Common myeloid progenitor, CD34-positive (primary cell): ENCODE results near the gene MARCHF7.
"Not testable (repeated sequence)": the region's sequence is repeated elsewhere in the genome, so short reads cannot be mapped to it uniquely, and the experiment has no call there.

ENCODE experiments used
- CTCF ChIA-PET: fragments of 350-600 bp; sonication (Branson Sonifier 250); formaldehyde crosslinking; loops from one replicate; lab custom pipeline; 2021; ENCODE audit warnings: antibody characterized with exemption; lab: Charles Lee
- POLR2A ChIA-PET: fragments of 350-600 bp; sonication (Branson Sonifier 250); formaldehyde crosslinking; loops from one replicate; lab custom pipeline; 2021; ENCODE audit warnings: antibody characterized with exemption; lab: Charles Lee
- DNase-seq, 3 donors: peaks; one replicate each; pipeline versions ENCODE4 v3.0.0 to v3.0.0-alpha.2; 2013
- H3K27ac ChIP-seq, 2 experiments: 1 replicate in 1 of 2; 2 replicates in 1 of 2; pipeline ENCODE4 v1.7.0; 2013; ENCODE audit warnings: inconsistent platforms in 2 of 2, low read length in 2 of 2, mild to moderate bottlenecking in 2 of 2, low read depth in 1 of 2, moderate library complexity in 1 of 2; ENCODE audit not compliant: severe bottlenecking in 2 of 2, insufficient read depth in 1 of 2, poor library complexity in 1 of 2
- H3K27me3 ChIP-seq, 5 experiments: replicated peaks in 2 of 5; 1 replicate in 3 of 5; 2 replicates in 2 of 5; pipeline versions ENCODE4 v1.6.1 to v1.7.0; 2013; ENCODE audit warnings: low read length in 4 of 5, mild to moderate bottlenecking in 2 of 5, moderate library complexity in 2 of 5, inconsistent platforms in 1 of 5; ENCODE audit not compliant: insufficient read depth in 5 of 5, control insufficient read depth in 4 of 5
- H3K36me3 ChIP-seq, 4 experiments: 1 replicate in 2 of 4; 2 replicates in 2 of 4; pipeline versions ENCODE4 v1.6.1 to v1.7.0; 2013; ENCODE audit warnings: low read length in 3 of 4, control low read depth in 1 of 4, mild to moderate bottlenecking in 1 of 4; ENCODE audit not compliant: control insufficient read depth in 4 of 4, insufficient read depth in 4 of 4
- H3K4me1 ChIP-seq, 4 experiments: 1 replicate in 3 of 4; 2 replicates in 1 of 4; pipeline versions ENCODE4 v1.6.1 to v1.7.1; 2013; ENCODE audit warnings: low read length in 3 of 4, mild to moderate bottlenecking in 3 of 4, control low read depth in 1 of 4, inconsistent platforms in 1 of 4, moderate library complexity in 1 of 4; ENCODE audit not compliant: control insufficient read depth in 4 of 4, insufficient read depth in 4 of 4; ENCODE audit errors: control extremely low read depth in 1 of 4
- H3K4me3 ChIP-seq, 7 experiments: 1 replicate in 4 of 7; 2 replicates in 3 of 7; pipeline versions ENCODE4 v1.5.1 to v1.7.0; 2013; ENCODE audit warnings: mild to moderate bottlenecking in 7 of 7, low read length in 6 of 7, moderate library complexity in 6 of 7, inconsistent platforms in 2 of 7, low read depth in 2 of 7, control low read depth in 1 of 7; ENCODE audit not compliant: insufficient read depth in 4 of 7, control insufficient read depth in 1 of 7; ENCODE audit errors: extremely low read depth in 1 of 7
- H3K9me3 ChIP-seq, 5 experiments: 1 replicate in 4 of 5; 2 replicates in 1 of 5; pipeline versions ENCODE4 v1.6.1 to v1.7.1; 2013; ENCODE audit warnings: low read length in 4 of 5, mild to moderate bottlenecking in 2 of 5, inconsistent platforms in 1 of 5, low read depth in 1 of 5, moderate library complexity in 1 of 5; ENCODE audit not compliant: control insufficient read depth in 4 of 5, insufficient read depth in 2 of 5; ENCODE audit errors: control extremely low read depth in 1 of 5
- WGBS: methylation state at CpG from one replicate; pipeline ENCODE4 v1.1.5; 2013; ENCODE audit not compliant: insufficient coverage; 5-methylcytosine and 5-hydroxymethylcytosine counted together

Gene MARCHF7

GRCh38 chr2:159716857-159717256 lies 4.6 kb downstream of the MARCHF7 start:
- Histone ChIP-seq H3K36me3 (peaks cover 7 to 61% (median 34%) of the 10 kb centered on the region in 4 experiments), H3K27ac (peak overlapping the region in 1 of 2 experiments; percentile 19), H3K9me3 (no peaks in the 10 kb centered on the region), H3K4me3 (no peak overlapping the region), H3K27me3 (no peaks in the 10 kb centered on the region), H3K4me1 (peaks cover 11 to 30% (median 17%) of the 10 kb centered on the region in 4 experiments)
- ChIA-PET POLR2A (no interaction called here), CTCF (interaction anchor here (0.7 to 2.4 kb wide), 5 partner anchors 11 to 111 kb away, joined by 3 to 9 read pairs (median 3); no protein-coding TSS in a partner anchor)
- WGBS: 100% methylated on average over 1 of the region's 2 CpGs
- no peak for DNase-seq

GRCh38 chr2:159720676-159721075 lies 8.4 kb downstream of the MARCHF7 start:
- CTCF ChIA-PET: interaction anchor here (4.2 kb wide), 1 partner anchor 8 kb away, joined by 16 read pairs; the partner anchor contains the start of gene MARCHF7
- Histone ChIP-seq H3K4me3 (no peak overlapping the region), H3K27ac (no peak overlapping the region), H3K9me3 (peaks cover 0 to 11% (median 3%) of the 10 kb centered on the region in 5 experiments), H3K27me3 (no peaks in the 10 kb centered on the region), H3K4me1 (peaks cover 3 to 10% (median 6%) of the 10 kb centered on the region in 4 experiments), H3K36me3 (peaks cover 13 to 75% (median 32%) of the 10 kb centered on the region in 4 experiments)
- 93% methylated on average over 8 of the region's 10 CpGs for WGBS
- DNase-seq: no peak
- POLR2A ChIA-PET: no interaction called here

GRCh38 chr2:159722580-159722979 lies 10.3 kb downstream of the MARCHF7 start:
- peaks cover 11 to 59% (median 24%) of the 10 kb centered on the region in 4 experiments for H3K36me3 ChIP-seq
- ChIA-PET POLR2A (interaction anchor here (1.3 kb wide), 1 partner anchor 11 kb away, joined by 3 read pairs; no protein-coding TSS in a partner anchor), CTCF (interaction anchor here (1.1 to 4.2 kb wide), 3 partner anchors 8 to 85 kb away, joined by 3 to 16 read pairs (median 3); partner anchors contain the start of gene MARCHF7)
- 100% methylated on average over 1 of the region's 2 CpGs for WGBS
- no peak for DNase-seq
- H3K4me1 ChIP-seq: peaks cover 0 to 6% (median 2%) of the 10 kb centered on the region in 4 experiments
- no peaks in the 10 kb centered on the region for H3K27me3 ChIP-seq
- no peak overlapping the region for H3K27ac ChIP-seq
- H3K9me3 ChIP-seq: peaks cover 0 to 11% (median 3%) of the 10 kb centered on the region in 5 experiments
- no peak overlapping the region for H3K4me3 ChIP-seq

- POLR2A ChIA-PET, H3K4me3 ChIP-seq, H3K4me1 ChIP-seq, H3K27me3 ChIP-seq, DNase-seq, H3K27ac ChIP-seq: not testable (repeated sequence)
- H3K36me3 ChIP-seq: peaks cover 8 to 50% (median 17%) of the 10 kb centered on the region in 4 experiments
- CTCF ChIA-PET: interaction anchor here (1.0 to 2.2 kb wide), 2 partner anchors 10 to 11 kb away, joined by 3 to 6 read pairs; no protein-coding TSS in a partner anchor
- H3K9me3 ChIP-seq: peaks cover 0 to 11% (median 3%) of the 10 kb centered on the region in 5 experiments
- WGBS: no CpG with 5 or more reads among the region's 6 CpGs
Measured at GRCh38 chr2:159724795-159725572, 12.7 kb downstream of the MARCHF7 start.

GRCh38 chr2:159725713-159726112 lies 13.4 kb downstream of the MARCHF7 start:
- no CpG with 5 or more reads among the region's 3 CpGs for WGBS
- Histone ChIP-seq H3K27ac (no peak overlapping the region), H3K36me3 (peaks cover 8 to 49% (median 17%) of the 10 kb centered on the region in 4 experiments), H3K4me1 (peaks cover 0 to 8% (median 5%) of the 10 kb centered on the region in 4 experiments), H3K27me3 (no peaks in the 10 kb centered on the region), H3K9me3 (peaks cover 0 to 11% (median 3%) of the 10 kb centered on the region in 5 experiments), H3K4me3 (no peak overlapping the region)
- DNase-seq: no peak
- CTCF ChIA-PET: interaction anchor here (1.0 kb wide), 1 partner anchor 11 kb away, joined by 3 read pairs; no protein-coding TSS in a partner anchor
- POLR2A ChIA-PET: no interaction called here

- CTCF ChIA-PET: interaction anchor here (1.5 to 2.6 kb wide), 2 partner anchors 13 to 16 kb away, joined by 3 to 9 read pairs; no protein-coding TSS in a partner anchor
- Histone ChIP-seq H3K36me3 (peaks cover 7 to 46% (median 27%) of the 10 kb centered on the region in 4 experiments), H3K4me1 (peaks cover 0 to 8% (median 0%) of the 10 kb centered on the region in 4 experiments), H3K27me3 (no peaks in the 10 kb centered on the region), H3K9me3 (peaks cover 0 to 11% (median 3%) of the 10 kb centered on the region in 5 experiments), H3K4me3 (peak overlapping the region in 1 of 7 experiments; percentile 23), H3K27ac (no peak overlapping the region)
- DNase-seq: peak in 2 of 3 donors; percentile 36 to 41
- no CpG with 5 or more reads among the region's 3 CpGs for WGBS
- POLR2A ChIA-PET: no interaction called here
Measured at GRCh38 chr2:159728629-159729028, 16.3 kb downstream of the MARCHF7 start.
